DOHH2 (cell line): ENCODE data around the gene B3GALNT2.

Source experiments
- EZH2phosphoT487 ChIP-seq: fragments of 200-600 bp; sonication (generic); IDR thresholded peaks from 2 replicates; pipeline ENCODE4 v1.6.1; 2017; ENCODE audit warnings: borderline replicate concordance, mild to moderate bottlenecking, antibody characterized with exemption, low read length, moderate library complexity, mixed read lengths
- TF ChIP-seq, protein P1 (sequence below): fragments of 200-600 bp; sonication (generic); IDR thresholded peaks from one replicate; pipeline ENCODE4 v1.5.1; 2014; ENCODE audit warnings: antibody characterized with exemption, mild to moderate bottlenecking, low read depth, low read length; ENCODE audit not compliant: poor library complexity, severe bottlenecking

DNA sequence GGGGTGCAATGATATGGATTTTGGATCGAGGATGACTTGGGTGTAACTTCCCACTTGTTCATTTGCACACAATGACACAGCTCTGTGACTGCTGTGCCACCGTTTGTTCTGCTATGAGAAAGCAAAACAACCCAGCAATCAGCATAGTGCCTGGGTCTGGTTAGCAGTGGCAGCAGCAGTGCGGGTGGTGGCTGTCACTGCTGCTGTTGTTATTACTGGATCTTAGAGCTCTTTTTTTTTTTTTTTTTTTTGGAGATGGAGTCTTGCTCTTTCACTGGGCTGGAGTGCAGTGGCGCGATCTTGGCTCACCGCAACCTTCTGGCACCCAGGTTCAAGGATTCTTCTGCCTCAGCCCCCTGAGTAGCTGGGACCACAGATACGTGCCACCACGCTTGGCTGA lies 80.2 kb downstream of the B3GALNT2 start:
- TF ChIP-seq, protein P1, sequence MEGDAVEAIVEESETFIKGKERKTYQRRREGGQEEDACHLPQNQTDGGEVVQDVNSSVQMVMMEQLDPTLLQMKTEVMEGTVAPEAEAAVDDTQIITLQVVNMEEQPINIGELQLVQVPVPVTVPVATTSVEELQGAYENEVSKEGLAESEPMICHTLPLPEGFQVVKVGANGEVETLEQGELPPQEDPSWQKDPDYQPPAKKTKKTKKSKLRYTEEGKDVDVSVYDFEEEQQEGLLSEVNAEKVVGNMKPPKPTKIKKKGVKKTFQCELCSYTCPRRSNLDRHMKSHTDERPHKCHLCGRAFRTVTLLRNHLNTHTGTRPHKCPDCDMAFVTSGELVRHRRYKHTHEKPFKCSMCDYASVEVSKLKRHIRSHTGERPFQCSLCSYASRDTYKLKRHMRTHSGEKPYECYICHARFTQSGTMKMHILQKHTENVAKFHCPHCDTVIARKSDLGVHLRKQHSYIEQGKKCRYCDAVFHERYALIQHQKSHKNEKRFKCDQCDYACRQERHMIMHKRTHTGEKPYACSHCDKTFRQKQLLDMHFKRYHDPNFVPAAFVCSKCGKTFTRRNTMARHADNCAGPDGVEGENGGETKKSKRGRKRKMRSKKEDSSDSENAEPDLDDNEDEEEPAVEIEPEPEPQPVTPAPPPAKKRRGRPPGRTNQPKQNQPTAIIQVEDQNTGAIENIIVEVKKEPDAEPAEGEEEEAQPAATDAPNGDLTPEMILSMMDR: no peak
- TF ChIP-seq EZH2phosphoT487: no peak
